GM18508 (cell line): Measurements from ENCODE around the gene LARGE1.

Experiments
- ATAC-seq: cut with Tn5 transposase; IDR thresholded peaks from one replicate; pipeline ENCODE4 v1.9.1; 2021; ENCODE audit warnings: moderate number of reproducible peaks; ENCODE audit not compliant: insufficient read depth, unreplicated experiment

The LARGE1 gene

DNA sequence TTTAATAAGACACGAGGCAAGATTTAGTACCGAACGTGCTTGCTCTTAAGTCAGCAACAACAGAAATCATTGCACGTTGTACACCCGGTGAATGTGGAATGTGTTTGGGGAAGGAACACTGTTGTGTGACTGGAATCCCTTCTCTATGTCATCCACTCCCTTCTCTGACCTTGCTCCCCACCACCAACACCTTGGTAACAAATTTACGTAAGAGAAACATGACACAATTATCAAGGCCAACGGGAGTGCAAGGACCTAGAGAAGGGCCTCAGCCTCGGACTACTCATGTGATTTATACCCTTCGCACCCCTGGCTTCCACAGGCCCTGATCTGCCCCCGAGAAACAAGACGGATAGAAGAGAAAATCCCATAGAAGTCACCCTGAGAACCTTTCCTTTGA is 236.2 kb downstream of the LARGE1 start:
- ATAC-seq: no peak

DNA sequence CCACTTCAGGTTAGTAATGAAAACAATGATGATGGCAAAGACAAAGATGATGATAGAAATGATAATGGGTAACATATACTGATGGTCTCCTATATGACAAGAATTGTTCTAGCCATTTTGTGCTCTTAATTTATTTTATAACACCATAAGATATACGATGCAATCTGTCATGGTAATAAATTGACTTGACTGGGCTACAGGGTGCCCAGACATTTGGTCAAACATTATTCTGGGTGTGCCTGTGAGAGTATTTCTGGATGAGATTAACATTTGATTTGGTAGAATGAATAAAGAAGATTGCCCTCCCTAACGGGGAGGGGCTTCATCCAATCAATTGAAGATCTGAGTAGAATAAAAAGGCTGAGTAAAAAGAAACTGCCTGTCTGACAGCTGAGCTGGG is 237.3 kb downstream of the LARGE1 start:
- ATAC-seq: no peak

DNA sequence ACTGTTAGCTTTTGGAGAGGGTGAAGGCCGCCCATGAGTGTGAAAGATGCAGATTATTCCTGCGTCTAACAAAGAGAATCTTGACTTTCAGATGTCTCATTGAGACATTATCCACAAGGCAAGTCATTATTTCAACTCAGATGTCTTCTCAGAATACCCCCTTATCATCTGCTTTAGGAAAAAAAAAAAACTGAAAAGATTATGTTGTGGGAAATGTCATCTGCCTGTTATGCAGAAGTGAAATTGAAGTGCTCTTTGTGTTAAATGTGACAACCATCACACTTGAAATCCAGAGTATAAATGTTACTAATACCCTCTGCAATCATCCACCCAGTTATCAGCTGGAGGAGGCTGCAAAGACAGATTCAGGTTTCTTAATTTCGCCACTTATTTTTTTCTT is 239.6 kb downstream of the LARGE1 start:
- ATAC-seq: no peak

DNA sequence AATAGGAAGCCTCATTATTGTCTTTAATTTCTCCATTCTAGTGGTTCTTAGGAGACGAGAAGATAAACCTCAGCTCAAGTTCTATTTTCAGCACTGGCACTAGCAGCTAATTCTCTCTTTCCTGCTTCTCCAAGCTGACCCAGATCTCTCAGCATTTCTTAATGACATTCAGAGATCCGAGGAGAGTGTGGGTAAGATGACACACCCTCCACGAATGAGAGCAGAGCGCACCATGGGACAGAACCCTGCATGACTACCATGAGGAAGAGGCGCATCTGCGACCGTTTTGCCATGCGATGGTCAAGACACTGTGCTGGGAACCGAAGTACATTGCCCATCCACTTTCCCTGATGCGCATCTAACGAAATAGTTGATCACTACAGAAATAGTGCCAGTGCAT is 241.8 kb downstream of the LARGE1 start:
- no peak for ATAC-seq

DNA sequence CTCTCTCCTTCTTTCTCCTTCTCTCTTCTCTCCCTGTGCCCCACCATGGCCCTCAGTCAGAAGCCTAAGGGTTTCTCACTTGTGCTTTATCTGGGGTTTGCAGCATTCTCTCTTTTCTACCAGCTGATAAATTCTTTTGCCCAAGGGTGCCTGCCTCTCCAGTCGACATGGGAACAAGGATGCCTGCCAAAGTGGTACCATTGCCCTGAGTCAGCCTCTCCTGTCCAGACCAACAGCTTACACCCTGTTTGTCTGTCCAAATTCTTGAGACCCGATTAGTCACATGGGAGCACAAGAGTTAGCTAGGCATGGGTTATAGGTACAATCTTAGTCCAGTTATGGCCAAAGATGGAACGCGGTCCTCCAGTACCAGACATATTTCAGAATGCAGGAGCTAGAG is 242.7 kb downstream of the LARGE1 start:
- ATAC-seq: no peak

DNA sequence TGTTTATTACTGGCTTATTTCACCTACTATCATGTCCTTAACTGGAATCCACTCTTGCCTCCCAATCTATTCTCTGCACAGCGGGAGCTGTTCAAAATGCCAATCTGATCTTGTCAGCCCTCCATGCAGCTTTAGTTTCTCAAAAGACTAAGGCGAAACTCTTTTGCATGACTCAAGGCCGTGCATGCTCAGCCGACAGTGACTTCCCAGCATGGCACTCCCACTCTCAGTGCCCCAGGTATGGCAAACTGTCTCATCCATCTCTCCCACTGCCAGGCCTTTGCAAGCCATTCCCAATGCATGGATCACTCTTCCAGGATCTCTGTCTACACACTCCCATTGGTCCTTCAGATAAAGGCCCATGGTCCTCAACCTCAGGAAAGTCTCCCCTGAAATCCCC is 245.9 kb downstream of the LARGE1 start:
- ATAC-seq: no peak

DNA sequence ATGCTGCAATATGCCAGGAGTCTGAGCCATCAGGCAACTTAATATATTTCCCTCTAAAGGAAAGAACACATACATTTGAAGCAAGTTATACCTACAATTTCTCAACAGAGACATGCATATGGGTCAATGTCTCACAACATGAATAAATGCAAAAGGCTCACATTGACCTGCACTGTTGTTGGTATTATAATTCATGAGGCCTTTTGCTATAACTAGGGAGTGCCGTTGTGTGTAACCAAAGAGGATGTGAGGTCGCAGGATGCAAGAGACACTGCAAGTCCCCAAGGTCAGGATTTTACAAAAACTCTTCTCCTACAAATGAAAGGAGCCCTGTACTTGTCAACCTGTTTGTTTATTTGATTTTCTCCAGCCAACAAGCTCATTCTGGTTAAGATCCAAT is 250.5 kb downstream of the LARGE1 start:
- ATAC-seq: no peak

DNA sequence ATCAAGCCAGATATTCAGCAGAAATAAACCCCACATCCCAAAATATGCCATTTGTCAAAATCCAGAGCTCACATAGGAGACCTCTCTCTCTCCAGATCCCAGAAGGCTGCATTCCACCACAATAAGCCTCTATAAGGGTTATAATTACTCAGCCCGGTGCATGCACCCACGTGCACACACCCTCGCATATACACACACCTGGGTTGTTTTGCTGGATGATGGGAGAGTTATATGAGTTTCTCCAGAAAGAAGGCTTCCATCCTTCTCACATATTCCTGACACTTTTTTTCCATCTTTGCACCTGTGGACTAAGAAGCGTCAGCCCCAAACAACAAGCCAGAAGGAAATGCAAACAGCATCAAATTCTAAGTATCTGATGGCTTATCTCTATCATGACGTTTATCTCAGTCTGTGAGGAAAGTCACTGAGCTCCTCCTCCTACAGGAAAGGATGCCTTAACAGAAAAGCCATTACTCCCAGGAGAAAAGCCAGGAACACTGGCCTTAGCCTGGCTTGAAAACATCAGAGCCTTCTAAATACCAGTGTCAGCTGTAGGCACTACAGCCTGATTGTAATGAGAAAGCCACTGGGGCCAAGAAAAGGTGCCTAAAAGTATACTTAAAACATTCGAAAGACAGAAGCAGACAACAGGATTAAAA is 253.2 kb downstream of the LARGE1 start:
- ATAC-seq: no peak

DNA sequence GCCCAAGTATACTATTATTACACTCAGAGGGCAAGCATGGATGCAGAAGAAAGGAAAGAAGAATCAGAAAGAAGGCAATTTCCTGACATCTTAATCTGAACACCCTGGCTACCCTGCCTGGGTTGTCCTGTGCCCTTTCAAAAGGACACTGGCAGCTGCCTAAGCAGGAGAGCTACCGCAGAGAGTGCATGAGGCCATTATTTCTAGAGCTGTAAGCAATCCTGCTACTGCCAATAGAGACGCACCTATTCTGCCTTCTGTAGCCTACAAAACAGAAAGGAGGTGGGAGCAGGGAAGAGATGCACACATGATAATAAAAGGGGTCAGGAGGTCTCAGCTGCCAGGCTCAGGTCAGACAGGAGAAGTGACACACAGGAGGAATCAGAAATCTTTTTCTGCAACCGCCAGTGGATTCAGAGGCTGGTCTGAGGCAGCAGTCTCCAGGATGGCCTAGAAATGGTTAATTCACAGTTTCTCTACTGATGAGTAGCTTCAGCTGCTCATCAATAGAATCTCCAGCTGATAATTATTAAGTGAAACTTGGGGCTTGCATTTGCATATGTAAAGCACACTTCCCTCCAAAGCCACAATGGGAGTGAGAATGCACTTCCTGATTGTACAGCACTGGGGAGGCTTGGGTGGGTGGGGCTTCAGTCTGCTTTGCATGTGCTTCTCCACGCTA is 253.9 kb downstream of the LARGE1 start:
- ATAC-seq: no peak

DNA sequence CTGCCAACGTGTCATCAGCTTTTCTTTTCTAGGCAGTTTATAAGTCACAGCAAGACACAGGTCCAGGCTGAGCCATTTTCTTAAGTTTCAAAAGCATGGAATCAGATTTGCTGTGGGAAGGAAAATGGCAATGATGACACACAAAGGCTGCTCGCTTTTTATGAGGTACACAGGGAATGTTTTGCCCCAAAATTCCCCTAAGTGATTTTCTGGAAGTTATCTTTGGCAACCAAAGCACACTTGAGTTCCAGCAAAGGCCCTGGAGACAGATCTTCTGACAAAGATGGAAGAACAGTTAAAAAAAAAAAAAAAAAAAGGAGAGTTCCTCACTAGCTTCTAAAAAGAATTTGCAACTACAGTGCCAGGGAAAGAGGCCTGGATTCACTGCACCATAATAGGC is 260.8 kb downstream of the LARGE1 start:
- no peak for ATAC-seq

DNA sequence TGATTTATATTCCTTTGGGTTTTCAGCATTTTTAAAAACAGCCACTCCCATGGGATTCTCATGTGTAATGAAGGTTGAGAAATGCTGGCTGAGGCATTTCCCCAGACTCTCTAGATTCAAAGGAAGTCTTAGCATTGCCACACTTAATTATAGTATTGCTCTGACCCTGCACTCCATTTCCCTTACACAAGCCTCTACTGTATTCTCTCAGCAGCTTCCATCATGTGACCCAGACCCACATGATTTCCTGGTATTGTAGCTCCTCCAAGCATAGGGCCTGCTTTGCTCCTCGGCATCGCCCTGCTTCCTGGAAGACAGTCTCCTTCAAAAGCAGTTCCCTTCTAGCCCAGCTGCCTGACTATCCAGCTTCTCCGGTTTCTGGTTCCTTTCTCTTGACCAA is 261.5 kb downstream of the LARGE1 start:
- no peak for ATAC-seq

DNA sequence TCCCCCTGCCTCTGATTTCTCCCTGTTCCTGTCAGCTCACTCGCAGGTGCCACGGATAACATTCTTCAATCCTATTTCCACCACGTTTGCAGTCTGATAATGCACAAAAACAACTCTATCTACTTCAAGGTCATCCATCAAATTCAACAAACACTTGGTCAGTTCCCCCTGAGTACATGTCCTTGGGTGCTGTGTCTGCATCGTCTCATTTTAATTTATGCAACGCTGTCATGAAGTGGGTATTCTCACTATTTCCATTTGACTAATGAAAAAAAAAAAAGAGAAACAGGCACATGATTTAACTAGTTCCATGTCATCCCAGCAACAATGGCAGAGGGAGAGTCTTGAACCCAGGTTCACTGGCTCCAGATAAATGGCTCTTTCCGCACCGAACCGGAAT is 262.6 kb downstream of the LARGE1 start:
- ATAC-seq: no peak

DNA sequence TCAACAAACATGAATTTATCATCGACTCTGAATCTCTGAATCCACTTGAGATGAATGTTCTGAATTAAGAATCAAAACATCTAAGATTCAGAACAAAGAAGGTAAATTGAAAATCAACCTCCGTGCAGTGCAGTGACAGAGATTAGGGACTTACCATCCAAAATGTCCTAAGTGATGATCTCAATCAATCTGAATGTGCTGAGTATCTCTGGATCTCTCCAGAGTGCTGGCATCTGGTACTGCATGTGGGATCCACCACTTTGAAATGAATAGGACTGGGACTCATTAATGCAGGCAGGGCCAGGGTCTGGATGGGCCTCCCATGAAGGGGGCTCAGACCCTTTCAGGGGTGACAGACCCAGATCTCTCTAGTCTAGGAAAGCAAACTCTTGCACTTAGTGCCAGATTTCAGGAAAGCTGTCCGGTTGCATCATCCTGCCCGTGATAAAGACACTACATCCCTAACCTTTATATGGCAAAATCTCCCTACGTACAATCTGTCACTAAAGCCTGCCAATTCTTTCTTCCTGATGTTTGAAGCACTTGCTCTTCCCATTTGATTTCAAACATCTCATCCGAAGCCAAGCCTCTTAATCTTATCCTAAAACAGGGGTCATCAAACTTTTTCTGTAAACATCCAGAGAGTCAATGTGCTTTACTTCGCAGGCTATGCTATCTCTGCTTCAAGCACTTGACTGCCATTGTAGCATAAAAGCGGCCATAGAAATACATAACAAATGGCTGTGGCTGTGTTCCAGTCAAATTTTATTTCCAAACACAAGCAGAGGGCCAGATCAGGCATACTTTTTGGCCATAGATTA is 263.3 kb downstream of the LARGE1 start:
- no peak for ATAC-seq

DNA sequence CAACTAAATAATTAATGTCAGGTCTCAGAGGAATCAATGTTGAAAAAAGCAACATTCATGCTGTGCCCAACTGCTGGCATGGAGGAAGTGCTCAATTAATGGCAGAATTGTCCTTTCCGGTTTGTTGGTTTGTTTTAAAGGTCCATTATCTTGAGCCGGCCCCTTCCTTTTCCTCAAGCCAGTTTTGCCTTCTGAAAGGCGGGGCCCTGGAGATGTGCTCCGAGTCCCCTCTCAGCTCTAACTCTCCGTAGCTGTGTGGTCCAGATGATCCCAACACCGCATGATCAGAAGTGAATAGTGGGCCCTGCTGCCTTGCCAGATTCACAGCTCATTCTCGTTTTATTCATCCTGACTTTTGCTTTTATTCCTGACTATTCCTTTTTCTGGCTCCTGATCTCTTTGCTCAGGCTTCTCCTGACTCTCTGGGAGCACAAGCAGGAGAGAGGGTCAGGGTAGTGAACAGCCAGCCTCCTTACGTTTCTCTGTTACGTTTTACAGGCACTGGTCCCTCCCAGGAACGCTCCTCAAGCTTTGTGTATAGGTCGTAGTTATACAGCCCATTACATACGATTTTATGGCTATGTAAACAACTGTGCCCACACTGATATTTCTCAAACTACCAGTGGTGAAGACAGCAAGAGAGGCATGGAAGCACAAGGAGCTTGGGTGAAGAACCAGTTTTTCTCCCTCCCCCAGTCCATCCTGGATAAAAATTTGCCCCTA is 265.9 kb downstream of the LARGE1 start:
- ATAC-seq: no peak

DNA sequence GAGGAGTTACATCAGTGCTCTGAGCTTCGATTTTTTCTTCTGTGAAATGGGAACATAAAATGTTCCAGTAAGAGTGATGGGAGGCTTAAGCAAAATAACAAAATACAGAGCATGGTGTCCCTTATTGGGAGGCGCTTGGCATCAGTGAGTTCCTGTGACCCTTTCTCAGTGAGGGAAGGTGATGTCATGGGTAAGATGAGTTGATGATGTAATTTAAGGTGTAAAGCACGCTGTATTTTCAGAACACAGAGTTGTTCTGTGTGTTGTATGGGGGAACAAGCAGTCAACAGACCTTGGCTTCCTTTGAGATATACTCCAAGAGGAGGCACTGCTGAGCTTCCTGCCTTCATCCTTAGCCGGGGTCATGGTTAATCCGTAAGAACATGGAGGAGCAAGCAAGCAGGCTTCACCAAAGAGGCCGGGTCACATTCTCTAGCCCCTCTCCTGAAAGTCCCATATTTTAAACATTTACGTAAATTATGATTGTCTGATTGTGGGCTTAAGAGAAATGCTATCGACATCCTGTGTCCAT is 266.7 kb downstream of the LARGE1 start:
- ATAC-seq: no peak

DNA sequence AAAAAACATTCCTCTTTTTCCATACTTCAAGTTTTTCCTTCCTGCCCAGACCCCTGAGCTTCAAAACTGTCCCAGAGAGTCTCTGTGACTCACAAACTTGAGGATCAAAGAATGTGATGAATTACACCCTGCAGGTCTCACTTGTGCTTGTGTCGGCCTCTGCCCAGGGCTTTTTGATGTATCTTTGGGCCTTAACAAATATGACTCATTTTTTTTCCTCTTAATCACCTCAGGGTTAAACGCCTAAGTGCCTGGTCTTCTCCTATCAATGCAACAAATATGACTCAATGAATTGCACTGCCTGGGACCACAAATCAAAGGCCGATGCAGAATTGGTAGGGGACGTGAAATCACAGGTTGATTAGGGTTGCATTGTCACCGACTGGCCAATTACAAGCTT is 267.7 kb downstream of the LARGE1 start:
- ATAC-seq: no peak

DNA sequence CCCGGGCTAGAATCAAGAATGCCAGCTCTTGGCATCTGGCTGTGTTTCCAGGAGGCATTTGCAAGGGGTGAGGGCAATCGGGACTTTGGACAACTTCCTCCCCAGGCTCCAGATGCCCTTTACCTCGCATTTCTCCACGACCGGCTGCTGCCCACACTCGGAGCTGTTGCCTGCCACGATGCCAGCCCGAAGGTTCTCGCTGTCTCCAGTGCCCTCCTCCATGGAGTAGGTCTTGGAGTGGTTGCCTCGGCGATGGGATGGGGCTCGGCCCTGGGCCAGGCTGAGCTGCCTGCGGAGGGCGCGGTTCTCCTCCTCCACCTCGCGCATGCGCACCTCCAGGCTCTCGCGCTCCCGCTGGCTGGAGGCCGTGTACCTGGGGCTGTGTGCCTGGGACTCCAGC is 270.0 kb downstream of the LARGE1 start:
- no peak for ATAC-seq

DNA sequence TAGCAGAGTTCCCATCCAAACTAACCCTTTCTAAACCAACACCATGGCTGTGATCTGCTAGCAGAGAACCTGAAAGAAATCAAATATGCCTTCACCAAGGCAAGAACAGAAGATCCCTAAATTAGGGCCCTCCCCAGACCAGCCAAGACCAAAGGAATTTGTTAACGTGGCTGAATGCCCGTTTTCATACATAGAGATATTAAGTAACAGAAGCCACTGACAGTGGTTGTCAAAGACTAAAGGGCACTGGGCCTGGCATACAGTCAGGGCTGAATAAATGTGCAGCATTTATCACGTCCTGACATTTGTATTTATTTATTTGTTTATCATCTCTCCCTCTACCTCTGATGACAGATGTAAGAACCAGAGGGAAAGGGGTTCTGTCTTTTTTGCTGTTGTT is 271.8 kb downstream of the LARGE1 start:
- no peak for ATAC-seq

DNA sequence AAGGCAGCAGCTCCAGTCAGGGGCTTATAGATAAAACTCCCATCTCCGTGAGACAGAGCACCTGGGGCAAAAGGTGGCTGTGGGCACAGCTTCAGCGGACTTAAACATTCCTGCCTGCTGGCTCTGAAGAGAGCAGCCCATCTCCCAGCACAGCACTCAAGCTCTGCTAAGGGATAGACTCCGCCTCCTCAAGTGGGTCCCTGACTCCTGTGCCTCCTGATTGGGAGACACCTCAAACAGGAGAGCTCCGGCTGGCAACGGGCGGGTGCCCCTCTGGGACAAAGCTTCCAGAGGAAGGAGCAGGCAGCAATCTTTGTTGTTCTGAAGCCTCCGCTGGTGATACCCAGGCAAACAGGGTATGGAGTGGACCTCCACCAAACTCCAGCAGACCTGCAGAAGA is 279.4 kb downstream of the LARGE1 start:
- no peak for ATAC-seq

DNA sequence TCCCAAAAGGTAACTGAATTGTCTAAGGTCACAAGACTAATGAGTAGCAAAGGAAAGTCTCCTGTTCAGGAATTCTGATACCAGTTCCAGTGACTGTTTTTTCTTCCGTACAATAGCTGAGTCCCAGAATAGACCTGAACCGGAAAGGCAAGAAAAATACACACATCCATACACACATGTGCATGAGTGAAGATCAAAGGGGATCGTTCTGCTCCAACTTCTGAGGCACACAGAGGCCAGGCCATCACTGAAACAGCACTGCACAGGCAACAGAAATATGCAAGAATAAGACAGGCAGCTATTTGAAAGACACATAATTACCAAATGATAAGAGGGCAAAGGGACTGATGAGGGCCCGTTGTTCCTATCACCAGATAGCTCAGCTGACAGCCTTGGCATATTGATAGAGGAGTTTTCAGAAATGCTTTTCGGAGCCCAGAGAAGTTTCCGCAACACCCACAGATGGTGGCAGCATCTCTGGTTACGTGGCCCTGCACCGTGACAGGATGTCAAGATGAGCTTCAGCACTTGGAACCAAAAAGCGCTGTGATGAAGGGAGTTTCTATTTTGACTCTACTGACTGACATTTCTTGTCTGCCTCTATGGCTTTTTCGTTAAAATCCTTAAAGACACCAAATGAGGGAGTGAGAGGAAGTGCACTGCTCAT is 280.6 kb downstream of the LARGE1 start:
- ATAC-seq: no peak
